SU-DHL-6 (cell line): ENCODE results near the gene OSBPL9.

Experiments used
- H2AFZ ChIP-seq: fragments of 200-600 bp; sonication (generic); 2 replicates; pipeline ENCODE4 v1.6.1; 2014; ENCODE audit warnings: low read depth, mild to moderate bottlenecking, moderate library complexity, mixed read lengths, antibody characterized with exemption, low read length; ENCODE audit not compliant: severe bottlenecking
- H3F3A ChIP-seq: fragments of 200-600 bp; shearing (Covaris generic); 2 replicates; pipeline ENCODE4 v1.6.0; 2016; ENCODE audit warnings: antibody characterized with exemption, mild to moderate bottlenecking; ENCODE audit not compliant: insufficient read depth
- H3K27ac ChIP-seq: fragments of 200-600 bp; sonication (generic); 2 replicates; pipeline ENCODE4 v1.5.1; 2016; ENCODE audit warnings: low read depth, mild to moderate bottlenecking, low read length, moderate library complexity, mixed read lengths
- H3K27me3 ChIP-seq: fragments of 200-600 bp; sonication (generic), shearing (Covaris generic); 2 replicates; pipeline ENCODE4 v1.6.0; 2014; ENCODE audit warnings: mild to moderate bottlenecking, low read length
- H3K36me3 ChIP-seq: fragments of 200-600 bp; sonication (generic); 2 replicates; pipeline ENCODE4 v1.6.1; 2014; ENCODE audit warnings: mild to moderate bottlenecking, low read length, mixed read lengths
- H3K4me2 ChIP-seq: fragments of 300-600, 200-600 bp; shearing (Covaris generic), sonication (generic); 2 replicates; pipeline ENCODE4 v1.6.0; 2014; ENCODE audit warnings: low read length, low read depth, mild to moderate bottlenecking; ENCODE audit not compliant: poor library complexity, severe bottlenecking
- H3K4me3 ChIP-seq: fragments of 200-600 bp; sonication (generic); 2 replicates; pipeline ENCODE4 v1.5.1; 2014; ENCODE audit warnings: antibody characterized with exemption, low read length, mild to moderate bottlenecking, mixed read lengths; ENCODE audit not compliant: insufficient read depth, poor library complexity, severe bottlenecking
- H3K79me2 ChIP-seq: fragments of 200-600 bp; sonication (generic); 2 replicates; pipeline ENCODE4 v1.6.1; 2014; ENCODE audit warnings: mild to moderate bottlenecking, low read length, moderate library complexity; ENCODE audit not compliant: insufficient read depth
- H3K9ac ChIP-seq: fragments of 200-600 bp; sonication (generic); 2 replicates; pipeline ENCODE4 v1.7.0; 2014; ENCODE audit warnings: mild to moderate bottlenecking, low read length
- H3K9me2 ChIP-seq: fragments of 200-600 bp; sonication (generic); replicated peaks from 2 replicates; pipeline ENCODE4 v1.6.1; 2014; ENCODE audit warnings: low read length; ENCODE audit not compliant: insufficient read depth
- H3K9me3 ChIP-seq: fragments of 200-600 bp; sonication (generic); 2 replicates; pipeline ENCODE4 v1.6.1; 2014; ENCODE audit warnings: low read length, mixed read lengths; ENCODE audit not compliant: insufficient read depth
- H4K20me1 ChIP-seq: fragments of 200-600 bp; sonication (generic); 2 replicates; pipeline ENCODE4 v1.6.1; 2014; ENCODE audit warnings: low read depth, mild to moderate bottlenecking, antibody characterized with exemption, low read length, moderate library complexity, mixed read lengths
- CTCF ChIP-seq: fragments of 200-600 bp; sonication (generic); IDR thresholded peaks from one replicate; pipeline ENCODE4 v1.5.1; 2017; ENCODE audit warnings: antibody characterized with exemption, mild to moderate bottlenecking, low read length, moderate library complexity; ENCODE audit not compliant: insufficient read depth, poor library complexity, severe bottlenecking
- EZH2phosphoT487 ChIP-seq: fragments of 200-600 bp; sonication (generic), shearing (Covaris generic); conservative IDR thresholded peaks from 2 replicates; pipeline ENCODE4 v1.6.1; 2018; ENCODE audit warnings: mild to moderate bottlenecking, antibody characterized with exemption, low read length, moderate library complexity, mixed read lengths

The OSBPL9 gene

GRCh38 chr1:51651552-51651942, 34.7 kb downstream of the OSBPL9 start:
- Histone ChIP-seq H3K9ac (no peak overlapping the region), H3K27ac (no peak overlapping the region), H3K36me3 (no peaks in the 10 kb centered on the region), H3K4me3 (no peak overlapping the region), H3K9me2 (no peaks in the 10 kb centered on the region), H3K79me2 (no peaks in the 10 kb centered on the region), H4K20me1 (no peaks in the 10 kb centered on the region), H3K4me2 (no peak overlapping the region), H3K9me3 (no peaks in the 10 kb centered on the region), H2AFZ (no peak overlapping the region), H3F3A (no peaks in the 10 kb centered on the region), H3K27me3 (no peaks in the 10 kb centered on the region)
- no peak for TF ChIP-seq EZH2phosphoT487
- no peak for TF ChIP-seq CTCF

GRCh38 chr1:51652599-51652998, 35.7 kb downstream of the OSBPL9 start:
- no peak overlapping the region for H3K4me3 ChIP-seq
- TF ChIP-seq EZH2phosphoT487 (no peak), CTCF (no peak)
- H2AFZ ChIP-seq = no peak overlapping the region
- no peaks in the 10 kb centered on the region for H3F3A ChIP-seq
- no peak overlapping the region for H3K9ac ChIP-seq
- no peaks in the 10 kb centered on the region for H3K9me2 ChIP-seq
- H3K79me2 ChIP-seq = no peaks in the 10 kb centered on the region
- no peaks in the 10 kb centered on the region for H3K27me3 ChIP-seq
- H3K9me3 ChIP-seq = no peaks in the 10 kb centered on the region
- H3K4me2 ChIP-seq = no peak overlapping the region
- H3K36me3 ChIP-seq = no peaks in the 10 kb centered on the region
- H3K27ac ChIP-seq = no peak overlapping the region
- no peaks in the 10 kb centered on the region for H4K20me1 ChIP-seq

GRCh38 chr1:51653127-51653526, 36.2 kb downstream of the OSBPL9 start:
- H3K36me3 ChIP-seq = no peaks in the 10 kb centered on the region
- no peaks in the 10 kb centered on the region for H3K9me2 ChIP-seq
- no peak overlapping the region for H3K4me2 ChIP-seq
- no peak overlapping the region for H2AFZ ChIP-seq
- H3K9ac ChIP-seq = no peak overlapping the region
- no peaks in the 10 kb centered on the region for H3K79me2 ChIP-seq
- no peak overlapping the region for H3K27ac ChIP-seq
- no peaks in the 10 kb centered on the region for H3F3A ChIP-seq
- no peak overlapping the region for H3K4me3 ChIP-seq
- no peaks in the 10 kb centered on the region for H3K27me3 ChIP-seq
- no peak for TF ChIP-seq EZH2phosphoT487
- H4K20me1 ChIP-seq = no peaks in the 10 kb centered on the region
- no peaks in the 10 kb centered on the region for H3K9me3 ChIP-seq

GRCh38 chr1:51654000-51654399, 37.1 kb downstream of the OSBPL9 start:
- TF ChIP-seq CTCF (no peak), EZH2phosphoT487 (no peak)
- no peaks in the 10 kb centered on the region for H3K9me2 ChIP-seq
- H3K9ac ChIP-seq = no peak overlapping the region
- H3F3A ChIP-seq = no peaks in the 10 kb centered on the region
- no peak overlapping the region for H3K4me2 ChIP-seq
- no peaks in the 10 kb centered on the region for H3K36me3 ChIP-seq
- H4K20me1 ChIP-seq = no peaks in the 10 kb centered on the region
- no peaks in the 10 kb centered on the region for H3K79me2 ChIP-seq
- H3K4me3 ChIP-seq = no peak overlapping the region
- no peaks in the 10 kb centered on the region for H3K9me3 ChIP-seq
- H2AFZ ChIP-seq = no peak overlapping the region
- no peak overlapping the region for H3K27ac ChIP-seq
- no peaks in the 10 kb centered on the region for H3K27me3 ChIP-seq
